ENCODE measurements around the gene STMP1.

The STMP1 gene

DNA sequence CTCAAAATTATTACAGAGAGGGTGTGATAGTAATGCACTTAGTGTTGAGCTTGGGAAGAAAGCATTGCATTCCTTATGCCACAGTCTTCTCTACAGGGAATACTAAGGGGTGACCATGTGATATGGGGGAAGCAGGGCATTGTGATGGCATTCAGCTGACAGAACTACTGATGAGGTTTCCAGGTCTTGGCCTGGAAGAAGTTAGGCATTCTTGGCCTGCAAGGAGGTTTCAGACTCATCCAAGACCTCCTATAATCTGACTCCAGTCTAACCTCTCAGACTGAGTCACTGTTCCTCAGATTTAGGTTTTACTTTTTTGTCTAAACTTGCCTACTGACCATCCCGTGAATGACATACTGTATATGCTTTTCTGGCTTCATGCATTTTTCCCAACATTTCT, 7.9 kb downstream of the STMP1 start:
- TF ChIP-seq, protein P1, sequence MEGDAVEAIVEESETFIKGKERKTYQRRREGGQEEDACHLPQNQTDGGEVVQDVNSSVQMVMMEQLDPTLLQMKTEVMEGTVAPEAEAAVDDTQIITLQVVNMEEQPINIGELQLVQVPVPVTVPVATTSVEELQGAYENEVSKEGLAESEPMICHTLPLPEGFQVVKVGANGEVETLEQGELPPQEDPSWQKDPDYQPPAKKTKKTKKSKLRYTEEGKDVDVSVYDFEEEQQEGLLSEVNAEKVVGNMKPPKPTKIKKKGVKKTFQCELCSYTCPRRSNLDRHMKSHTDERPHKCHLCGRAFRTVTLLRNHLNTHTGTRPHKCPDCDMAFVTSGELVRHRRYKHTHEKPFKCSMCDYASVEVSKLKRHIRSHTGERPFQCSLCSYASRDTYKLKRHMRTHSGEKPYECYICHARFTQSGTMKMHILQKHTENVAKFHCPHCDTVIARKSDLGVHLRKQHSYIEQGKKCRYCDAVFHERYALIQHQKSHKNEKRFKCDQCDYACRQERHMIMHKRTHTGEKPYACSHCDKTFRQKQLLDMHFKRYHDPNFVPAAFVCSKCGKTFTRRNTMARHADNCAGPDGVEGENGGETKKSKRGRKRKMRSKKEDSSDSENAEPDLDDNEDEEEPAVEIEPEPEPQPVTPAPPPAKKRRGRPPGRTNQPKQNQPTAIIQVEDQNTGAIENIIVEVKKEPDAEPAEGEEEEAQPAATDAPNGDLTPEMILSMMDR (IDR thresholded peaks at IDR 0.05; ENCODE audit: low read depth, low read length, missing control alignments): no peak

DNA sequence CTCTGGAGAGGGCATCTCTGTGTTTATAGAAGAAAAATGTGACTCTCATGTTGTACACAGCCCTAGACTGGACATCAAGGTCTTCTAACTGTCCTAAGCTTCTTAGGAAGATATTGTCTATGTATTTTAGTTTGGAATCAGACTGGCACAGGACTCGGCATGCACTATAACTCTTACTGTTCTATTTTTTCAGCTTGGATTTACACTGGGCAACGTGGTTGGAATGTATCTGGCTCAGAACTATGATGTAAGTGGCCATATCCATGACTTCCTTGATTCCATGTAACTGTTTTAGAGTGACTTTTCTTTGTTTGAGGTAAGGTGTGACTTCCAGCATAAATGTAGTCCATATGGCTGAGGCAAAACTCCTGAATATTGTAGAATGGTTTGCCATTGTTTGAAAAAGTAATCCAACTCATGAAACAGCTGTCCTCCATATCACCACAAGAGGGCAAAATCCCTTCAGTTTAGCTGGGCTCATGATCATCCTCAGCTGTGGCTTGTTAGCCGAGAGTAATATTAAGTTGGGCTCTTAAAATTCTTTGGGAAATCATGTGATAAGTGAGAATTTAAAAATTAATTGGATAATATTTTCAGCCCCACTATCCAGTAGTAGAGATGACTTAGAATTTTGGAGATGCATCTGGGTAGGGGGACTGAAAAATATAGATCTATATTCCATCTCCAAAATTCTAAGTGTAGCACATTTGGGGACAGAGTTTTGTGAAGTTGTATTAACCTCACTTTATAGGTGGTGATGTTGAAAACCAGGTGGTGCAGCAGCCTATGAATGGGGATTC, 10.4 kb downstream of the STMP1 start:
- DNase-seq (ENCODE audit: low read depth): peak; percentile 78
- in situ Hi-C loops (cut with HindIII; ENCODE audit: low sequenced_read_pairs): loop anchor here (5.0 kb wide), 1 partner anchor 120 kb away; no protein-coding TSS in a partner anchor

More for the DNA sequence above, 7.9 kb downstream of the STMP1 start:
- in situ Hi-C loops (cut with HindIII; ENCODE audit: low sequenced_read_pairs): loop anchor here (5.0 kb wide), 1 partner anchor 122 kb away; no protein-coding TSS in a partner anchor
- no peak for DNase-seq (ENCODE audit: low read depth)
- no peak overlapping the region for H3K4me3 ChIP-seq (ENCODE audit: low read depth, low read length)

DNA sequence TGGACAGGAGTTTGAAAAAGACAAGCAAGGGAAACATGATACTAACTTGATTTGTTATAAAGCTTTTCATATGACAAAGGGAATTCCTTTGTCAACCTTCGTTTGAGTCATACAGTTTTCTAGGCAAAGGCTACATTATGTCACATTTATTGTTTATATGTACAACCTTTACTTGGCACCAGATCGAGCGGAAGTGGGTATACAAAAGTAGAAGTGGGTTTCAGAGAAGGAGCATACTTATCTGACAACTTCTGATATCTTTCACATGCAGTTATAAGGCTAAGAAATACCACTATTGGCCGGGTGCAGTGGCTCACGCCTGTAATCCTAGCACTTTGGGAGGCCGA, 11.0 kb downstream of the STMP1 start:
- TF ChIP-seq, protein P1 (IDR thresholded peaks at IDR 0.05; ENCODE audit: low read depth, low read length, missing control alignments): no peak
- H3K4me3 ChIP-seq (ENCODE audit: low read depth, low read length): no peak overlapping the region
- peak; percentile 31 for DNase-seq (ENCODE audit: low read depth)
- in situ Hi-C loops (cut with HindIII; ENCODE audit: low sequenced_read_pairs): loop anchor here (5.0 kb wide), 1 partner anchor 119 kb away; no protein-coding TSS in a partner anchor

More for the DNA sequence above, 10.4 kb downstream of the STMP1 start:
- no peak overlapping the region for H3K4me3 ChIP-seq (ENCODE audit: low read depth, low read length)
- TF ChIP-seq, protein P1 (IDR thresholded peaks at IDR 0.05; ENCODE audit: low read depth, low read length, missing control alignments): peak; percentile 83

DNA sequence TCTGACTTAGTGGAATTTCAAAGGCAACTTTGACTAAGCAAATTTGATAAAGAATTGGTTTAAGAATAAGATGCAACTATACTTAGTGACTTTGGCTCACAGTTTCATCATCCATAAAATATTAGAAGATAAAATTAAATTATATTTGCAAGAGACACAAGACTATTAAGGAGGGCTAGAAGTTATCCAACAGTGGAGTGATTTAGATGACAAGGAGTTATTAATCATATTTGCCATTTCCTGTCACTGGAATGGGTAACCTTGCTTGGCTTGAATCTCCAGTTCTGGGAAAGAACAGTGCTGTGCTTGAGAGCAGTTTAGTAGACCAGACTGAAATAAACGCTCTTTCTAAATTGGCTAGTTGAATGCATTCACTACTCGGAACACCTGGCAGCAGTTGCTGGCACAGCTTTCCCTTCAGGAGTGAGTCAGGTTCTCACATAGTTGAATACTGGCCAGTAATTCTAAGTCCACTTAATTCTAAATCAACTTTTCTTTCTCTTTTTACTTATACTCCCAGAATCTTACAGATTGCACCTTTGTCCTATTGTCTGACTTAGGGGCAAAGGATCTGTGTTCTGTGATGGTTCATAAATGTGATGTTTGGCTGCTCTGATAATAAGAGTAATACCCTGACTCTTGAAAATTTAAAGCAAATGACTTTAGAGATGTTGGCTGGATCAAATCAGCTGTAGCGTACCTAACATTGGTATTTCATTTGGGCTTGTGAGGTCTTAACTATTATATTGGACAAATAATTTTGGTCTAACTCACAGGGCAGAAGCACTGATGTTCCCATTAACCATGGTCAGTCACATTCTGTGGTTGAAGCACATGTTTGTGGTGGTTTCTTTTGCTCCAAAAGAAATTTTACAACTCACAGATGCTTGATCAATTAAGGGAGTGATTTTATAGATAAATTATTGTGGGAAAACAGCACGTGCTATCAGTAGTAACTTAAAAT, 16.6 kb downstream of the STMP1 start:
- in situ Hi-C loops (cut with HindIII; ENCODE audit: low sequenced_read_pairs): no loop called here
- no peak overlapping the region for H3K4me3 ChIP-seq (ENCODE audit: low read depth, low read length)
- TF ChIP-seq, protein P1 (IDR thresholded peaks at IDR 0.05; ENCODE audit: low read depth, low read length, missing control alignments): no peak
- DNase-seq (ENCODE audit: low read depth): peak; percentile 98

DNA sequence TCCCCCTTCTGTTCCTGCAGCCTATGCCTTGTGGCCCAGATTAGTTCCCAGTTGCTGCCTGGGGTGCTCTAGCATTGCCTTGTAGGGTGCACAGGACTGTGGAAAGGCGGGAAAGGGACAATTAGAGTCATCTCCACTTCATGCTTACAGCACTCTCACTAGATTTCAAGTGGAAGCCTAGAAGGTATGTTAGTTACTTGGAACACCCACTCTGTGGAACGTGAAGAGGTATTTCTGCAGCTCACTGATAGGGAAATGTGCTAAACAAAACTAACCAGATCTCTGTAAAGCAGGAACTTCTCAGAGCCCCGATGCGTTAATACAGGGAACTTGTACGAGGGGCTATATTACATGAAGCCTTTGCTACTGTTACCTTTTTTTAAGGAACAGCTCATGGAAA, 19.4 kb downstream of the STMP1 start:
- H3K4me3 ChIP-seq (ENCODE audit: low read depth, low read length): no peak overlapping the region
- no peak for DNase-seq (ENCODE audit: low read depth)
- TF ChIP-seq, protein P1 (IDR thresholded peaks at IDR 0.05; ENCODE audit: low read depth, low read length, missing control alignments): no peak
- in situ Hi-C loops (cut with HindIII; ENCODE audit: low sequenced_read_pairs): no loop called here

DNA sequence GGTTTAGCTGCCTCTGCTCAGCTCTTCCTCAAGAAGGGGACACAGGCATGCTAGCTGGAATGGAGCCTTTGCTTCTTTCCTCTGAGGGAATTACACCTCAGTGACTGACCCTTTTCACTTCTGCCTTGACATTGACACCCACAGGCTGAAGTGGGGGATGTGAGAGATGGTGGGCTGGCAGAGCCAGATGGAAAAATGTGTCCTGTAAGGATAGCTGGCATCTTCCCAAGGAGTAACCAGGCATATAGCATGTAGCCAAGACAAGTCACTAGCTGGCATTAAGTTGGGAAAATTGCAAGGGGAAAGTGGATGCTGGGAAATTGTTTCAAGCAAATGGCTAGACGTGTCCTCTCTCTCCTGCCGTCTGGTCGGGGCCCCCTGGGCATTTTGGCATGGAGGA, 19.9 kb downstream of the STMP1 start:
- H3K4me3 ChIP-seq (ENCODE audit: low read depth, low read length): no peak overlapping the region
- in situ Hi-C loops (cut with HindIII; ENCODE audit: low sequenced_read_pairs): no loop called here
- TF ChIP-seq, protein P1 (IDR thresholded peaks at IDR 0.05; ENCODE audit: low read depth, low read length, missing control alignments): no peak
- no peak for DNase-seq (ENCODE audit: low read depth)
